COLO668 (cell line): Measurements from ENCODE around the gene ASPG.

Experiments
- DNase-seq: peaks from one replicate; lab custom pipeline; 2025; ENCODE audit not compliant: unreplicated experiment; lab: John Stamatoyannopoulos, UW

Gene ASPG

GRCh38 chr14:104158827-104159798 is 73.6 kb downstream of the ASPG start:
- peak; percentile 66 for DNase-seq

GRCh38 chr14:104159990-104160389 is 74.5 kb downstream of the ASPG start:
- DNase-seq: no peak

DNA sequence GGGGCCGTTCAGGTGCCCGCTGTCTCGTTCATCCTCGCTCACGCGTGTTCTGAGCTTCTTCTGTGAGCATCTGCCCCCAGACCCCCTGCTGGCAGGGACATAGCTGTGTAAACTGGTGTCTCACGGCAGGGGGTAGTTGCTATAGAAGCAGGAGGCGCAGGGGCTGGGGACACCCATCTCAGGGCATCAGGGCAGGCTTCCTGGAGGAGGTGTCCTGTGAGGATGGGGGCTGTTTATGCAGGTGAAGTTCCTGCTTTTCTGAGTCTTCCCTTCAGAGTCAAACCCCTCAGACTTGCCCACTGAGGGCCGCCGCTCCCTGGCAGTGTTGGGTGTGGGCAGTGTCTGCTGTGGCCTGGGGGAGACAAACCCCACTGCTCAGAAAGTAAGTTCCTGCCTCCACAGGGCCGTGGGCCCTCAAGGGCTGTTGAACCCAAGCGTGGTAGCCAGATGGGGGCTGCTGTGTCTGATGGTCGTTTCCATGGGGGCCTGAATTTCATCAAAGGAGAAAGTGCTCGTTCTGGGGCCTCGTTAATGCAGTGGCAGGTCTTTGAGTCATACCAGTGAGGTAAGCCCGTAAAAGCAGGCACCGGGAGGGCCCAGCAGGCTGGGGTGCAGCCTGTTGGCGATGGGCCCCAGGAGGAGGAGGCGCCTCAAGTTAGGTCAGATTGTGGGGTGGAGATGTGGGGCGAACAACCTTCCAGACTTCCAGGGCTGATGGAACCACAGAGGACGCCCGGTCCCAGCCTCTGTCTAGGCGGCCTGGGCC is 76.3 kb downstream of the ASPG start:
- DNase-seq: peak; percentile 38

DNA sequence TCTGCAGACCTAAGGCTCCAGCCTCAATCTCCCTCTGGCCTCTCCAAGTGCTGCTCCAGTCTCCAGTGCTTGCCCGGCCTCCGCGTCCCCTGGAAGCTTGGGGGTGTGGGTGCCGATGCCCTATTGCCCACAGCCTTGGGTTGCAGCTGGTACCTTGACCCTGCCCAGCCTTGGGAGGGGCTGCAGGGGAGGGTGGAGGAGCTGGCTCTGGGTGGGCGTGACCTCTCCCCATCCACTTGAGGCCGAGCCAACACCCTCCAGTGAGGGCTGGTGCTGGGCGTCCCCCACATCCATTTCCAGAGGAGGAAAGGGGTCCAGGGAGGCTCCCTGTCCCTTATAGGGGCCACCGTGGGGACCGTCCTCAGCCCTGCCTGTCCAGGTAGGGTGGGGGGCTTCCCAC is 77.0 kb downstream of the ASPG start:
- no peak for DNase-seq

GRCh38 chr14:104163541-104163940 is 78.0 kb downstream of the ASPG start:
- no peak for DNase-seq

DNA sequence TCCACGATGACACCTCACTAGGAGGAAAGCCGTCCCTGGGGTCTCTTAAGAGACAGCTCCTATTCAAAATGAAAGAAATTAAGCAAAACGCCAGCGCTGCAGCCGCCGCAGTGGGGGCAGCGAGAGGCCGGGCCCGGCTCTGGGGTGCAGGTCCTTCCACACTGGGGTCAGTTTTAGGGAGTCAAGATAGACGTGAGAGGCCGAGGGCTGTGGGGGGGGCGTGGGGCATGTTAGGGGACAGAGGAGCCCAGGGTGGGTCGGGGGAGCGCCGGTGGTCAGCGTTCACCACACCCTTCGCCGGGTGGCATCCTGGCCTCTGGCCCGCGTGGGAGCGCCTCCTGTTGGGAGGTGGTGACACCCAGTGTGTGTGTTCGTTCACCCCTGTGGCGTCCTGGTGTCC is 78.5 kb downstream of the ASPG start:
- DNase-seq: no peak

DNA sequence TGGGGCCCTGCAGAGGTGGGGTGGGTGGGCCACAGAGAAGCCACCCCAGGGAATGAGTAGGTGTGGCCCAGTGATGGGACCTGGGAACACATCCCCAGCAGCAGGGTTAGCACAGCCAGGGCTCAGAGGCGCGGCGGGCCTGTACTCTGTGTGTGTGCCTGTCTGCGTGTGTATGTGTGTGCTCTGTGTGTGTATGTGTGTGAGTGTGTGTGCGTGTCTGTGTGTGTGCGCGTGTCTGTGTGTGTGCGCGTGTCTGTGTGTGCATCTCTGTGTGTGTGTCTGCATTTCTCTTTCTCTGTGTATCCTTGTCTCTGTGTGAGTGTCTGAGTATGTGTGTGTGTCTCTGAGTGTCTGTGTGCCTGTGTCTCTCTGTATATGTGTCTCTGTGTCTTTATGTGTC is 79.0 kb downstream of the ASPG start:
- DNase-seq: no peak
